ENCODE results near the gene ELAVL1. TPM values are rescaled to one million over a fixed set of nuclear protein-coding genes. Genes with fewer than 3 reads are reported as not detected.

The ELAVL1 gene
- total and polyA plus RNA-seq, 9 of the 15 experiments (the other 6 are each of a cell fraction or from before 2014, with no cell fraction given): 4.3 to 172 (median 69.2) TPM

- intact Hi-C loops (cut with micrococcal nuclease) (no loop called here), in situ Hi-C loops (cut with MboI) (no loop called here)
- no peak for TF ChIP-seq CBX3 (IDR thresholded peaks at IDR 0.05; ENCODE audit: borderline replicate concordance in 1 of 2, low read length in 2 of 2)
- TF ChIP-seq ZNF232 (CRISPR knock-in tag; IDR thresholded peaks at IDR 0.05): no peak
- TF ChIP-seq ZNF589 (CRISPR knock-in tag; IDR thresholded peaks at IDR 0.05; ENCODE audit: low read depth): no peak
- no peak for TF ChIP-seq ATF1 (CRISPR knock-in tag; IDR thresholded peaks at IDR 0.05)
- no peak for TF ChIP-seq ATF1 (tag; IDR thresholded peaks at IDR 0.05)
- TF ChIP-seq RBM14 (IDR thresholded peaks at IDR 0.05; ENCODE audit: borderline replicate concordance, insufficient read depth, low read depth, low read length): no peak
- no peak for TF ChIP-seq PRPF4 (IDR thresholded peaks at IDR 0.05; ENCODE audit: insufficient read depth, low read depth, low read length, poor library complexity, severe bottlenecking)
- TF ChIP-seq ZNF224 (CRISPR knock-in tag; IDR thresholded peaks at IDR 0.05): no peak
- TF ChIP-seq HMGXB4 (CRISPR knock-in tag; IDR thresholded peaks at IDR 0.05): no peak
- TF ChIP-seq TARDBP (IDR thresholded peaks at IDR 0.05): no peak
- H3K9me1 ChIP-seq (ENCODE audit: control insufficient read depth, insufficient read depth, low read length): peaks cover 3% of the 10 kb centered on the region
- DNase-seq (ENCODE audit: extremely low read depth in 1 of 4, low spot score in 3 of 4) (no peak), FAIRE-seq (no peak), ATAC-seq (no peak)
- peaks cover under 1 to 18% of the 10 kb centered on the region in 2 experiments; a peak in 3 of 5 replicates for H3K4me1 ChIP-seq (replicated peaks in 1 of 2; ENCODE audit: control insufficient read depth in 2 of 2, insufficient read depth in 2 of 2, low read length in 2 of 2)
- ChIA-PET POLR2A (no interaction called here), CTCF (ENCODE audit: low intra/inter-chr PET ratio) (no interaction called here)
- H3K36me3 ChIP-seq (ENCODE audit: control insufficient read depth, insufficient read depth, low read length): peaks cover 94% of the 10 kb centered on the region
- H3K4me2 ChIP-seq (ENCODE audit: insufficient read depth, low read length): no peak overlapping the region
- no peaks in the 10 kb centered on the region; the same call in 1 of the 2 replicates for H3K9me3 ChIP-seq (replicated peaks; ENCODE audit: control insufficient read depth, insufficient read depth, low read depth, low read length)
- H3K4me3 ChIP-seq: no peak overlapping the region
- no peak overlapping the region for H3K27ac ChIP-seq (ENCODE audit: extremely low read depth, low read depth, low read length)
- H3K79me2 ChIP-seq (ENCODE audit: control insufficient read depth, insufficient read depth, low read length): peaks cover 73% of the 10 kb centered on the region
- no peaks in the 10 kb centered on the region for H3K27me3 ChIP-seq (ENCODE audit: control insufficient read depth in 2 of 2, insufficient read depth in 2 of 2, low read length in 2 of 2)
- H2AFZ ChIP-seq (ENCODE audit: low read depth, low read length): no peak overlapping the region
- no peak overlapping the region for H3K9ac ChIP-seq (ENCODE audit: insufficient read depth in 1 of 2, low read depth in 2 of 2, low read length in 2 of 2)
- peaks cover 30% of the 10 kb centered on the region; the same call in 1 of the 2 replicates for H4K20me1 ChIP-seq (replicated peaks; ENCODE audit: control insufficient read depth, insufficient read depth, low read length)
- BruUV-seq (replicated peaks): no TSS peak
- over 99% methylated on average over 13 of the region's 17 CpGs for WGBS (ENCODE audit: insufficient coverage, low coverage, missing lambda C conversion rate)
These were observed 18.2 kb downstream of the ELAVL1 start for GRCh38 chr19:7987114-7987768.
